ENCODE measurements around the gene ROPN1.

- TF ChIP-seq POLR2A (IDR thresholded peaks at IDR 0.05; ENCODE audit: low read depth, low read length) (no peak), SMC3 (IDR thresholded peaks at IDR 0.05; ENCODE audit: low read depth, low read length) (peak; percentile 37; the same call in 1 of the 2 replicates), NFE2L2 (IDR thresholded peaks at IDR 0.05; ENCODE audit: low read depth, low read length) (no peak), RFX5 (IDR thresholded peaks at IDR 0.05; ENCODE audit: low read depth, low read length) (no peak), RAD21 (IDR thresholded peaks at IDR 0.05; ENCODE audit: low read length) (peak; percentile 48), BHLHE40 (IDR thresholded peaks at IDR 0.05; ENCODE audit: low read depth, low read length) (no peak), MAFK (IDR thresholded peaks at IDR 0.05; ENCODE audit: low read depth, low read length) (no peak), MAZ (IDR thresholded peaks at IDR 0.05; ENCODE audit: borderline replicate concordance, low read depth, low read length) (no peak), CEBPB (IDR thresholded peaks at IDR 0.05; ENCODE audit: low read depth, low read length) (no peak), RCOR1 (IDR thresholded peaks at IDR 0.05; ENCODE audit: insufficient replicate concordance, low read length) (no peak), MXI1 (IDR thresholded peaks at IDR 0.05; ENCODE audit: borderline replicate concordance, low read depth, low read length) (no peak)
- TF ChIP-seq, protein P1, sequence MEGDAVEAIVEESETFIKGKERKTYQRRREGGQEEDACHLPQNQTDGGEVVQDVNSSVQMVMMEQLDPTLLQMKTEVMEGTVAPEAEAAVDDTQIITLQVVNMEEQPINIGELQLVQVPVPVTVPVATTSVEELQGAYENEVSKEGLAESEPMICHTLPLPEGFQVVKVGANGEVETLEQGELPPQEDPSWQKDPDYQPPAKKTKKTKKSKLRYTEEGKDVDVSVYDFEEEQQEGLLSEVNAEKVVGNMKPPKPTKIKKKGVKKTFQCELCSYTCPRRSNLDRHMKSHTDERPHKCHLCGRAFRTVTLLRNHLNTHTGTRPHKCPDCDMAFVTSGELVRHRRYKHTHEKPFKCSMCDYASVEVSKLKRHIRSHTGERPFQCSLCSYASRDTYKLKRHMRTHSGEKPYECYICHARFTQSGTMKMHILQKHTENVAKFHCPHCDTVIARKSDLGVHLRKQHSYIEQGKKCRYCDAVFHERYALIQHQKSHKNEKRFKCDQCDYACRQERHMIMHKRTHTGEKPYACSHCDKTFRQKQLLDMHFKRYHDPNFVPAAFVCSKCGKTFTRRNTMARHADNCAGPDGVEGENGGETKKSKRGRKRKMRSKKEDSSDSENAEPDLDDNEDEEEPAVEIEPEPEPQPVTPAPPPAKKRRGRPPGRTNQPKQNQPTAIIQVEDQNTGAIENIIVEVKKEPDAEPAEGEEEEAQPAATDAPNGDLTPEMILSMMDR (conservative IDR thresholded peaks at IDR 0.05; ENCODE audit: low read depth, low read length) = peak; percentile 37
- TF ChIP-seq, protein P2, sequence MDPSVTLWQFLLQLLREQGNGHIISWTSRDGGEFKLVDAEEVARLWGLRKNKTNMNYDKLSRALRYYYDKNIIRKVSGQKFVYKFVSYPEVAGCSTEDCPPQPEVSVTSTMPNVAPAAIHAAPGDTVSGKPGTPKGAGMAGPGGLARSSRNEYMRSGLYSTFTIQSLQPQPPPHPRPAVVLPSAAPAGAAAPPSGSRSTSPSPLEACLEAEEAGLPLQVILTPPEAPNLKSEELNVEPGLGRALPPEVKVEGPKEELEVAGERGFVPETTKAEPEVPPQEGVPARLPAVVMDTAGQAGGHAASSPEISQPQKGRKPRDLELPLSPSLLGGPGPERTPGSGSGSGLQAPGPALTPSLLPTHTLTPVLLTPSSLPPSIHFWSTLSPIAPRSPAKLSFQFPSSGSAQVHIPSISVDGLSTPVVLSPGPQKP (IDR thresholded peaks at IDR 0.05; ENCODE audit: borderline replicate concordance, low read depth, low read length) = no peak
Measured at GRCh38 chr3:123941121-123941520, 50.8 kb downstream of the ROPN1 start.

Data from IMR-90 (cell line).